Breast epithelium (tissue), 4 donors: Measurements from ENCODE around the gene GIGYF2. TPM values are rescaled to one million over a fixed set of nuclear protein-coding genes. Genes with fewer than 3 reads are reported as not detected.
"Not testable (repeated sequence)": the region's sequence is repeated elsewhere in the genome, so short reads cannot be mapped to it uniquely, and the experiment has no call there.

Experiments used
- DNase-seq, 2 donors: peaks; one replicate each; pipeline ENCODE4 v3.0.0-alpha.2; 2019; ENCODE audit warnings: low spot score in 2 of 2
- H3K27ac ChIP-seq, 2 donors: fragments of 200-600 bp; sonication (generic) in 1 of 2; one replicate each; pipeline ENCODE4 v1.5.1; 2016 to 2019; ENCODE audit warnings: mild to moderate bottlenecking in 1 of 2
- H3K27me3 ChIP-seq, 2 donors: fragments of 200-600 bp; sonication (generic) in 1 of 2; one replicate each; pipeline versions ENCODE4 v1.5.1 to v1.6.0; 2017 to 2019; ENCODE audit warnings: control low read depth in 1 of 2, mild to moderate bottlenecking in 1 of 2
- H3K36me3 ChIP-seq: fragments of 200-600 bp; one replicate; pipeline ENCODE4 v1.5.1; 2019
- H3K4me1 ChIP-seq, 2 donors: fragments of 200-600 bp; sonication (generic); one replicate each; pipeline ENCODE4 v1.5.1; 2016 to 2019; ENCODE audit warnings: control low read depth in 1 of 2
- H3K4me3 ChIP-seq, 3 donors: fragments of 200-600 bp; sonication (generic); 1 replicate in 2 of 3; 2 replicates in 1 of 3; pipeline ENCODE4 v1.5.1; 2016 to 2019; ENCODE audit warnings: mild to moderate bottlenecking in 3 of 3, moderate library complexity in 2 of 3
- H3K9me3 ChIP-seq, 2 donors: fragments of 200-600 bp; sonication (generic) in 1 of 2; one replicate each; pipeline ENCODE4 v1.5.1; 2016 to 2019; ENCODE audit warnings: control low read depth in 1 of 2
- CTCF ChIP-seq, 3 donors: fragments of 450-650 bp; IDR thresholded peaks; one replicate each; pipeline ENCODE4 v1.5.1; 2016 to 2017; ENCODE audit warnings: antibody characterized with exemption in 3 of 3, mild to moderate bottlenecking in 3 of 3, moderate library complexity in 3 of 3
- POLR2A ChIP-seq: fragments of 450-650 bp; IDR thresholded peaks from one replicate; pipeline ENCODE4 v1.6.1; 2016; ENCODE audit warnings: antibody characterized with exemption, mild to moderate bottlenecking, moderate library complexity
- POLR2AphosphoS5 ChIP-seq, 3 donors: sonication (generic); formaldehyde crosslinking; IDR thresholded peaks; one replicate each; pipeline ENCODE4 v1.6.1; 2017; ENCODE audit warnings: antibody characterized with exemption in 3 of 3
- intact Hi-C: fragments of 100-400 bp; cut with DNase I; formaldehyde crosslinking; loops from one replicate; pipeline ENCODE4 v1.15.1; 2023; ENCODE audit warnings: low total_unique reads
- total RNA-seq, 3 donors: library from RNA; depleted of rRNA; stranded (reverse); fragments of >200 nt; gene quantifications; one replicate each; pipeline ENCODE4 v1.1.0, GENCODE V29; 2016

Gene GIGYF2
- total RNA-seq, 3 donors from 2014 or later: 79.8 to 156 (median 103) TPM

- DNase-seq: no peak
- Histone ChIP-seq H3K27me3 (no peaks in the 10 kb centered on the region), H3K4me3 (no peak overlapping the region), H3K9me3 (no peaks in the 10 kb centered on the region), H3K27ac (no peak overlapping the region), H3K4me1 (no peaks in the 10 kb centered on the region), H3K36me3 (no peaks in the 10 kb centered on the region)
- intact Hi-C loops: no loop called here
- TF ChIP-seq POLR2AphosphoS5 (IDR thresholded peaks at IDR 0.05): no peak
These were observed 201.7 kb downstream of the GIGYF2 start for GRCh38 chr2:232898592-232899543.

GRCh38 chr2:232900811-232901735, 203.9 kb downstream of the GIGYF2 start:
- no peak overlapping the region for H3K27ac ChIP-seq
- TF ChIP-seq POLR2AphosphoS5 (IDR thresholded peaks at IDR 0.05) (no peak), POLR2A (no peak)
- no peaks in the 10 kb centered on the region for H3K9me3 ChIP-seq
- DNase-seq: no peak
- H3K4me3 ChIP-seq: no peak overlapping the region
- H3K27me3 ChIP-seq: no peaks in the 10 kb centered on the region
- no peaks in the 10 kb centered on the region for H3K36me3 ChIP-seq
- H3K4me1 ChIP-seq: no peaks in the 10 kb centered on the region
- intact Hi-C loops: no loop called here

- intact Hi-C loops: no loop called here
- Histone ChIP-seq H3K4me3 (no peak overlapping the region), H3K9me3 (no peaks in the 10 kb centered on the region), H3K27me3 (no peaks in the 10 kb centered on the region), H3K27ac (no peak overlapping the region), H3K36me3 (no peaks in the 10 kb centered on the region), H3K4me1 (no peaks in the 10 kb centered on the region)
- no peak for TF ChIP-seq CTCF (IDR thresholded peaks at IDR 0.05)
- TF ChIP-seq POLR2AphosphoS5 (IDR thresholded peaks at IDR 0.05): no peak
- TF ChIP-seq POLR2A: no peak
- no peak for DNase-seq
These were observed 204.8 kb downstream of the GIGYF2 start for GRCh38 chr2:232901736-232902578.

GRCh38 chr2:232903989-232904388, 206.9 kb downstream of the GIGYF2 start:
- Histone ChIP-seq H3K27me3 (no peaks in the 10 kb centered on the region), H3K27ac (no peak overlapping the region), H3K36me3 (no peaks in the 10 kb centered on the region), H3K4me1 (no peaks in the 10 kb centered on the region), H3K4me3 (no peak overlapping the region), H3K9me3 (no peaks in the 10 kb centered on the region)
- intact Hi-C loops: no loop called here
- no peak for DNase-seq
- TF ChIP-seq CTCF (IDR thresholded peaks at IDR 0.05) (no peak), POLR2AphosphoS5 (IDR thresholded peaks at IDR 0.05) (no peak), POLR2A (no peak)

GRCh38 chr2:232906867-232907717, 210.0 kb downstream of the GIGYF2 start:
- H3K4me1 ChIP-seq, H3K4me3 ChIP-seq, H3K27me3 ChIP-seq, intact Hi-C loops, DNase-seq, H3K27ac ChIP-seq, H3K36me3 ChIP-seq: not testable (repeated sequence)
- peaks cover 0 to 15% of the 10 kb centered on the region in 2 donors for H3K9me3 ChIP-seq

GRCh38 chr2:232907718-232908085, 210.6 kb downstream of the GIGYF2 start:
- H3K4me3 ChIP-seq, H3K4me1 ChIP-seq, DNase-seq, H3K27ac ChIP-seq, H3K36me3 ChIP-seq, H3K27me3 ChIP-seq, intact Hi-C loops: not testable (repeated sequence)
- peaks cover 0 to 15% of the 10 kb centered on the region in 2 donors for H3K9me3 ChIP-seq
